NCI-H2081 (cell line): ENCODE results near the gene DLGAP1.

ENCODE experiments used
- DNase-seq, 2 experiments: peaks; one replicate each; lab custom pipeline; 2025; lab: John Stamatoyannopoulos, UW

Gene DLGAP1

GRCh38 chr18:3451183-3451988 is 1003.7 kb downstream of the DLGAP1 start:
- peak; percentile 46 to 60 for DNase-seq

GRCh38 chr18:3450799-3451182 is 1004.3 kb downstream of the DLGAP1 start:
- no peak for DNase-seq

- peak; percentile 69 to 75 for DNase-seq
These were observed 1004.9 kb downstream of the DLGAP1 start, which contains the start of gene TGIF1 for GRCh38 chr18:3450012-3450798. Gene TGIF1, plus strand, starts transcription at chr18:3450172. Its CDS starts 318 bp downstream, at chr18:3450490.

DNA sequence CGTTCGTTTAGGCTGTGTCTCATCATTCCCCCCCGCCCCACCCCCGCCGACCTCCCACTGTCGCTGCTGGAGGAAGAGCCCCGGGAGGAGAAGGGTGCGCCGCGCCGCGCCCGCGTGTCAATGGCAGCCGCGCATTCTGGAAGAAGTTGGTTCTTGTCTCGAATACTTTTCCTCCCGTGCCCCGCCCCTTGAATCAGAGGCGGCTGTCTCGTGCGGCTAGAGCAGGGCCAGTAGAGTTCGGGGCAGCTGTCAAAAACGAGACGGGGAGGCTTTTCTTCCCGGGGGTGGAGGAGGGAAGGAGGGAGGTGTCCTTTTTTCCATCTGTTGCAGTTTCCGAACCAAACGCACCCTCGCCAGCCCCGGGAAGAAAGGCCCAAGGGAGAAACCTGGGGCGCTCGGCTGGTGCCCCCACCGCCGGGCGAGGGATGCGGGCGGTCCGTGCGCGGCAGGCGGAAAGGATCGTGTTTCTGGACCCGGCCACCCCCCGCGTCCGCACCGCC is 1005.5 kb downstream of the DLGAP1 start:
- peak in 1 of 2 experiments; percentile 47 for DNase-seq

- DNase-seq, result peak; percentile 42 to 77
These were observed 1006.1 kb downstream of the DLGAP1 start for GRCh38 chr18:3448838-3449511.

- peak; percentile 94 to 96 for DNase-seq
These were observed 1006.9 kb downstream of the DLGAP1 start for GRCh38 chr18:3447895-3448837.

DNA sequence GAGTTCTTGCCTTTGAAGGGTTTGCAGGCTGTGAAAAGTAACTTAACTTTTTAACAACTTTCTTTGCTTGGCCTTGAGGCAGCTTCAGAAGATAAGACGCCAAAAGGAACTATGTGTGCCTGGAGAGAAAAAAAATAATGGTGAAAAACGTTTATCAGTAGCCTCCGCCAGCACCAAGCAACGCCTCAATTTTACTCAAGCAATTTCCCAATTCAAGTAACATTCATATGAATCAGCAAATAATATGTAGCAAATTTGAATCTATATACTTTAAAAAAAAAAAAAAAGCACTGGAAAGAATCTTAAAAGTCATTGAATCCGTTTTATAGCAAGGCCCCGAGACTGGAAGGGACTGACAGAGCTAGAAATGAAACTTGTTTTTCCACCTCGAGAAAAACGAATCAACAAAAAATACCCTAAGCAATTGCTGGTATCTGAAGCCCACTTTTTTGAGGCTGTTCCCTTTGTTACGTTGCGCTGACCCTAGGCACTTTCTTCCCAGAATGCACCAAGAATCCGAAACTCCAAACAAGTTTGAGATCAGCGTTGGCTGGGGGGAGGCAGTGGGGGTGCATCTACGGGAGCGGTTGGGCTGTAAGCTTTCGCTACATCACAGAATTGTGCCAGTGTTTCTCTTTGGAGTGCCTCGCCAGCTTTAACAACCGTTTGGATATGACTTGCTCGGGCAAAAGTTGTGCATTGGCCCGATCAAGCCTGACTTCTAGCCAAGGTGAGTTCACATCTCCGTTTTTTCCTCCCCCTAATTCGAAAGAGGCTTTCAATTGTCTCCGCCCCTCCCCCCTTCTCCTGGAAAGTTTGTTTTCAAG is 1007.8 kb downstream of the DLGAP1 start:
- DNase-seq, result peak in 1 of 2 experiments; percentile 36
